Measurements from ENCODE around the gene OR5K3. TPM values are rescaled to one million over a fixed set of nuclear protein-coding genes. Genes with fewer than 3 reads are reported as not detected.

OR5K3 gene
- total RNA-seq, 2 experiments from 2014 or later = not detected

GRCh38 chr3:98361289-98361688 is 29.2 kb upstream of the OR5K3 start:
- no peaks in the 10 kb centered on the region for H3K9me2 ChIP-seq (ENCODE audit: insufficient read depth, low read length)
- intact Hi-C loops (cut with micrococcal nuclease; ENCODE audit: unreplicated experiment) = no loop called here
- H3K79me2 ChIP-seq (ENCODE audit: insufficient read depth, low read depth, low read length) = no peaks in the 10 kb centered on the region
- H3K4me2 ChIP-seq (ENCODE audit: low read length) = no peak overlapping the region
- ChIA-PET CTCF (ENCODE audit: unreplicated experiment) (no interaction called here), POLR2A (no interaction called here)
- TF ChIP-seq EZH2phosphoT487 (IDR thresholded peaks at IDR 0.05; ENCODE audit: borderline replicate concordance, low read depth, low read length) (no peak), CTCF (conservative IDR thresholded peaks at IDR 0.05; ENCODE audit: low read length) (no peak)
- no peak overlapping the region for H3K27ac ChIP-seq (ENCODE audit: low read depth, low read length, poor library complexity, severe bottlenecking)
- no peaks in the 10 kb centered on the region for H3K9me3 ChIP-seq (ENCODE audit: low read length)
- no peaks in the 10 kb centered on the region for H4K20me1 ChIP-seq (ENCODE audit: insufficient read depth, low read length)
- no peak overlapping the region for H3K4me3 ChIP-seq (ENCODE audit: low read depth, low read length, poor library complexity, severe bottlenecking)
- no peaks in the 10 kb centered on the region for H3K36me3 ChIP-seq (ENCODE audit: insufficient read depth, low read length)
- H2AFZ ChIP-seq (ENCODE audit: low read length) = no peak overlapping the region
- no peaks in the 10 kb centered on the region for H3K4me1 ChIP-seq (ENCODE audit: insufficient read depth, low read length, poor library complexity, severe bottlenecking)
- no TSS peak for BruUV-seq (replicated peaks)
- no peak for DNase-seq (ENCODE audit: low spot score)

- Histone ChIP-seq H3K9me3 (ENCODE audit: low read length) (no peaks in the 10 kb centered on the region), H4K20me1 (ENCODE audit: insufficient read depth, low read length) (no peaks in the 10 kb centered on the region), H3K36me3 (ENCODE audit: insufficient read depth, low read length) (no peaks in the 10 kb centered on the region), H3K9me2 (ENCODE audit: insufficient read depth, low read length) (no peaks in the 10 kb centered on the region), H3K4me3 (ENCODE audit: low read depth, low read length, poor library complexity, severe bottlenecking) (no peak overlapping the region), H3K4me1 (ENCODE audit: insufficient read depth, low read length, poor library complexity, severe bottlenecking) (no peaks in the 10 kb centered on the region), H3K79me2 (ENCODE audit: insufficient read depth, low read depth, low read length) (no peaks in the 10 kb centered on the region), H3K27ac (ENCODE audit: low read depth, low read length, poor library complexity, severe bottlenecking) (no peak overlapping the region), H3K4me2 (ENCODE audit: low read length) (no peak overlapping the region), H2AFZ (ENCODE audit: low read length) (no peak overlapping the region)
- ChIA-PET CTCF (ENCODE audit: unreplicated experiment) (no interaction called here), POLR2A (interaction anchor here (0.6 to 1.2 kb wide), 4 partner anchors 13 to 254 kb away, joined by 3 to 5 read pairs (median 4); no protein-coding TSS in a partner anchor)
- intact Hi-C loops (cut with micrococcal nuclease; ENCODE audit: unreplicated experiment) = no loop called here
- no peak for DNase-seq (ENCODE audit: low spot score)
- no TSS peak for BruUV-seq (replicated peaks)
- TF ChIP-seq EZH2phosphoT487 (IDR thresholded peaks at IDR 0.05; ENCODE audit: borderline replicate concordance, low read depth, low read length) (no peak), CTCF (conservative IDR thresholded peaks at IDR 0.05; ENCODE audit: low read length) (0 out of 2 replicates have a peak, but pooled peaks have one; percentile 11)
Observed at GRCh38 chr3:98367464-98368246, 22.8 kb upstream of the OR5K3 start.

GRCh38 chr3:98371186-98371585 is 19.3 kb upstream of the OR5K3 start:
- intact Hi-C loops (cut with micrococcal nuclease; ENCODE audit: unreplicated experiment) = no loop called here
- Histone ChIP-seq H3K4me3 (ENCODE audit: low read depth, low read length, poor library complexity, severe bottlenecking) (no peak overlapping the region), H3K4me2 (ENCODE audit: low read length) (no peak overlapping the region), H3K9me2 (ENCODE audit: insufficient read depth, low read length) (no peaks in the 10 kb centered on the region), H4K20me1 (ENCODE audit: insufficient read depth, low read length) (no peaks in the 10 kb centered on the region), H3K79me2 (ENCODE audit: insufficient read depth, low read depth, low read length) (no peaks in the 10 kb centered on the region), H3K4me1 (ENCODE audit: insufficient read depth, low read length, poor library complexity, severe bottlenecking) (no peaks in the 10 kb centered on the region), H2AFZ (ENCODE audit: low read length) (no peak overlapping the region), H3K36me3 (ENCODE audit: insufficient read depth, low read length) (no peaks in the 10 kb centered on the region), H3K27ac (ENCODE audit: low read depth, low read length, poor library complexity, severe bottlenecking) (no peak overlapping the region), H3K9me3 (ENCODE audit: low read length) (no peaks in the 10 kb centered on the region)
- POLR2A ChIA-PET = interaction anchor here (0.7 kb wide), 1 partner anchor 404 kb away, joined by 3 read pairs; no protein-coding TSS in a partner anchor
- TF ChIP-seq EZH2phosphoT487 (IDR thresholded peaks at IDR 0.05; ENCODE audit: borderline replicate concordance, low read depth, low read length) (no peak), CTCF (conservative IDR thresholded peaks at IDR 0.05; ENCODE audit: low read length) (no peak)
- no TSS peak for BruUV-seq (replicated peaks)
- CTCF ChIA-PET (ENCODE audit: unreplicated experiment) = no interaction called here
- no peak for DNase-seq (ENCODE audit: low spot score)

Data from OCI-LY7 (cell line).